GM19438 (cell line): ENCODE results near the gene EYS.

ENCODE experiments used
- ATAC-seq: cut with Tn5 transposase; IDR thresholded peaks from one replicate; pipeline ENCODE4 v1.9.1; 2021; ENCODE audit warnings: low read depth; ENCODE audit not compliant: unreplicated experiment

The EYS gene

GRCh38 chr6:64428186-64428585, 1278.8 kb downstream of the EYS start:
- ATAC-seq: no peak

DNA sequence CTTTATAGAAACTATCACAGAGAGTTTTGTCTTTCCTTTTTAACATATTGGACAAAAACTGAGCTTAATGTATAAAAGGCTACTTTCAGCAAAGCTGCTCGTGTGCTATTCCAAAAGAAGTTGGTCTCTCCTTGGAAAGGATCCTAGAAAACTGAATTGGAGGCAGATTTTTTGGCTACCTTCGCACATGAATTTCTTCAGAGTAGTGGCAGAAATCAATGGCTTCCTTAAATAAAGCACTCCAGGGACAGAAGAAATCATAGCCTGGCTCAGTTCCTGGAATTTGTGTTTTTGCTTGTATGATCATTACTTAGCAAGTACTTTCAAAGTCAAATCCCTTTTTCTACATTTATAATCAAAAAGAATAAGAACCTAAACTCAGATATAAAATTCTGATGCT, 1291.1 kb downstream of the EYS start:
- no peak for ATAC-seq

DNA sequence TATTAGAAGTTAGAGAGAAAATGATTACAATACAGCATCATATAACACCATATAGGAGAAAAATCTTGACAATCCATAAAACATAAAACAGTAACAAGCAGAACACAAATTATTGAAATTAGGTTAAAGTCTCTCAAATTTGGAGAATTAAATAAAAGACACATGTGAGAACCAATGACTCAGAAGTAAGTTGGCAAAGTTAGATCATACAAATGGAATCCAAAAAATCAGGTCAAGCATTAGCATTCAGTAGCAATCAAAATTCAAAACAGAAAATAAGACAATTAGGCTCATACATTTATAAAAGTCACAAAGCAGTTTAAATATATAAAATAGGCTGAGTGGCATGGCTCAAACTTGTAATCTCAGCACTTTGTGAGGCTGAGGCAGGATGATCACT, 1295.8 kb downstream of the EYS start:
- ATAC-seq: no peak

DNA sequence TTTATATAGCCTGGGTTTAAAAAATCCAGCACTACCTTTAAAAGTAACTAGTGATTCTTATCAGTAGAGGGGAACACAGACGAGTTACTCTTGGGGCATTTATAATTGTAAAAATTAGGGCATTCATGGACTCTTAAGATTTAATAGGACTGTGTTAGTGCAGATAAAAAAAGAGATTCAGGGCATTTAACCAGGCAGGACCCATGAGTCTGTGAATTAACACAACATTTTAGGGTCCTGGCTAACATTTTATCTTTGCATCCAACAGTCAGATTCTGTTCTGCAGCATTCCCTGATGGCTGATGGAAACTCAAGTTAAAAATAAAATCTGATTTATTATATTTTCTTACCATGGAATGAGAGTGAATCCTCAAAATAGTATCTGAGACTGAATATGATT, 1297.1 kb downstream of the EYS start:
- no peak for ATAC-seq

DNA sequence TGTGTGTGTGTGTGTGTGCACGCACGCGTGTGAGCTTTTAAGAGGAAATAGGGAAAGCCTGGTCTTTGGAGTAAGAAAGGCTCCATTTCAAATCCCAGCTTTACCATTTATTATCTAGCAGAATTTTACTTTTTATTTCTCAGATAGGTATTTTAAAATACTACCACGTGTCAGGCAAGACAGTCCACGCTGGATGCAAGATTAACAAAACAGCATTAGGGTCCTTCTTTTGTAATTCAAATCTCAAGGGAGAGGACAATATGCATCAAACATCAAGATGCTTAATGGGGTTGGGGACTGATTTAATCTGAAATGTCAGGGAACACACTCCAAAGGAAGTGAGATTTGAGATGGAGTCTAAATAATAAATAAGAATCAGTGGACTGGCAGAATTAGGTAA, 1302.6 kb downstream of the EYS start:
- ATAC-seq: no peak

- no peak for ATAC-seq
These were observed 1323.7 kb downstream of the EYS start for GRCh38 chr6:64383277-64383676.

GRCh38 chr6:64376394-64376793, 1330.6 kb downstream of the EYS start:
- ATAC-seq: no peak

GRCh38 chr6:64357430-64357829, 1349.6 kb downstream of the EYS start:
- no peak for ATAC-seq

- no peak for ATAC-seq
These were observed 1359.6 kb downstream of the EYS start for GRCh38 chr6:64347411-64347810.

DNA sequence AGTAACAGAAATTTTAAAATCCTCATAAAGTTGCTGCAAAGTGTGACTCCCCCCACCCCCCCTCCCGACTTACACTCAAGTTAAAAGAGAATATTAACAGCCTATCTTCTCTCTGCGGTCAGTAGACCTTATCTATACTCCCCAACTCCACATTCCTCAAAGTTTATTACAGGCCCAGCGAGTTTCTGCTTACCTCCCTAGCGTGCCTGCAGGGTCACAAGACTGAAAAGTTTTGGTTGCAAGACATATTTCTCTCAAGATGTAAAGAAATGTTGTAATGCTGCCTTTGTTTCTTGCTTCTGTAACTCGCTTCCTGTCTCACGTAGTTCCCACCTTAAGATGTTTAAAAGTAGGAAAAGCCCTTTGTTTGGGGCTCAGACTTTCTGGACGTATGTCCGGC, 1371.8 kb downstream of the EYS start:
- no peak for ATAC-seq

GRCh38 chr6:64334636-64335035, 1372.4 kb downstream of the EYS start:
- no peak for ATAC-seq

DNA sequence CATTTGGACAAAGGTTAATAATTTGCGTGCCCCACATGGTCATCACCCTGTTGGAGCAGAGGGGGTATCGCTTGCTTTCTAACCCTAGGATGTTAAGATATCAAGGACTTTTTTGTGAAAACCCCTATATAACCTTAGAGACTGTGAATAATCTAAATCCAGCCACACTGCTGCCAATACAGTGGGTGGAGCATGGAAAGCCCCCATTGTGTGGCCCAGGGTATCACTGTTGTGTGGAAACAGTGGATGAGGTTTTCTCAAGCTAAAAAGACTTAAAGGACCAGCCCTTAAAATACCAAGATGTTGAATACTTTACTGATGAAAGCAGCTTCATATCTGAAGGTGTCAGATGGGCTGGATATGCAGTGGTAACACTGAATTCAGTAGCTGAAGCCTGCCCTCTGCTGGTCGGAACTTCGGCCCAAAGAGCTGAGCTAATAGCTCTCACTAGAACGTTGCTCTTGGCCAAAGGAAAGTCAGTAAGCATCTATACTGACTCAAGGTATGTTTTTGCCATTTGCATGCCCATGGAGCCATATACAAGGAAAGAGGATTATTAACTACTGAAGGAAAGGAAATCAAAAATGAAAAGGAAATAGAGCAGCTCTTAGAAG, 1376.2 kb downstream of the EYS start:
- no peak for ATAC-seq

GRCh38 chr6:64326939-64327338, 1380.1 kb downstream of the EYS start:
- no peak for ATAC-seq

DNA sequence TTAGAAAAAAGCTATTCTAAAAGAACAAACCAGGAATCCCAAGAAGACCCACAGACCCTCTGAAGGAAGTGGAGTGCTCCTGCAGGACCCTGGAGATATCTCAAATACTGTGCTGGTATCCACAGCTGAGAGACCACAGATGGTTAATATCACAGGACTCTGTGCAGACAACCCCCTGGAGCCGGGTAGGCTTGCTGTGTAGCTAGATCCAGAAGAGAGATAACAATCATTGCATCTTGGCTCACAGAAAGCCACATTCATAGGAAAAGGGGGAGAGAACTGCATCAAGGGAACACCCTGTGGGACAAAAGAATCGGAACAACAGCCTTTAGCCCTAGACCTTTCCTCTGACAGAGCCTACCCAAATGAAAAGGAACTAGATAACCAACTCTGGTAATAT, 1381.9 kb downstream of the EYS start:
- no peak for ATAC-seq

GRCh38 chr6:64310214-64310613, 1396.8 kb downstream of the EYS start:
- no peak for ATAC-seq

DNA sequence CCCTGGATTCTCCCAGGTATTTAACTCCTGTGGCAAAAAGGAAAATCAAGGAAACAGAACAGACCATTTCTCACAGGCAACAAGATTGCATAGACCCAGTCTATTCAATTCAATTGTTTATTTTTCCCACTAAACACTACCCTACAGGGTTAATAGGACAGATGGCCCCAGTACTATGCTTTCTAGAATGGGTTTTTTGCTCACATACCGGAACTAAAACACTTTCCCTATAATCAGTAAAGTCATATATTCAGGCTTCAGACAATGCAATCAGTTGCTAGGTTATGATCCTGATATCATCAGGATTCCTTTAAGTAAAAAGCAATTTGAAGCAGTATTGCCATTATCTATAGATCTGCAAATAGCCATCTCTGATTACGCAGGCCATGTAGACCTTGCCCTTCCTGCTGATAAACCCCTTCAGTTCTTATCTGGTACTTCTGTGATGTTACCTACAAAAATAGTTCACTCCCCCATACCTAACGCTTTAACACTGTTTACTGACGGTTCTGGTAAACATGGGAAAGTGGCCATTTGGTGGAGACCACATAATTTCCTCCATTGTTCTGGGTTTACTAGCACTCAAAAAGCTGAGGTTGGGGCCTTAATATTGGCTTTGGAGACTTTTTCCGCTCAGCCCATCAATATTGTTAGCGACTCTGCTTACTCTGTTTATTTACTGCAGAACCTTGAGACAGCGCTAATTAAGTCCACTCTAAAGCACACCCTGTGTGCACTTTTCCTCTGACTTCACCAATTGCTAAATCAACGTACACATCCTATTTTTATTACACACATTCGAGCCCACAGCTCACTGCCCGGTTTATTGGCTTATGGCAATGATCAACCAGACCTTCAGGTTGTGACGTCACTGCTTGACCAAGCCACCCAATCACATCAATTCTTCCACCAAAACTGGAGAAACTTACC, 1405.5 kb downstream of the EYS start:
- no peak for ATAC-seq

DNA sequence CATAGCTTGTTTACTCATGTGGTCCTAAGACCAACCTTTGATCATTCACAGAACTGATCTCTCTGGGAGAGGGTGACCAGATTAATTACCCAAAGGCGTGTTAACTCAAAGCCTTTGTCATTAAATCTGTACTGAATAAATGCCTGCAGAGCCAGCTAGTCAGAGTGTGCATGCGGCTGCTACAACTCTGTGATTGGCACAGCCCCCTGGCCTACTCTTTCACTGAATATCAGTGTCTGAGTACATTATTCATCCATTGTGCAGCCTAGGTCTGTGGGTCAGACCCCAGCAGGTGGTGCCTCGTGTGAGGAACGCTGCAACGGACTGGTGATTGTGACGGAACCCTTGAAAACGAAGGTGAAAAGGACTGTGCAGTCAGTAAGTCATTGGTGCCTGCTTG, 1407.8 kb downstream of the EYS start:
- no peak for ATAC-seq

DNA sequence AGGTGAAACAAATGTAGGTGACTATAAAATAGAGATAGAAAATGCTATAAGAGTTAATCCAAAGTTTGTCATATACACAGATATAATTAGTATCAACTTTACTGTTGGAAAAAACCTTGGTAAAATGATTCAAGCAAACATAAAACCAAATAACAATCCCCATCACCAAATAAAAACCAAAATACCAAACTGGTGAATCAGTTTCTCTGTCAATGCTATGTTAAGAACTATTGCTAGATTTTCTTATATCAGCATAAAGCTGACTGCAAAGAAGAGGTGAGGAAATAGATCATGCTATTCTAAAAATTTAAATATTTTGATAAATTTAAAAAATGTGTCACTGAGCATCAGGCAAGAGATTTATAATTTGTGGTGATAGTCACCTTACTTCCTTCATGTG, 1413.0 kb downstream of the EYS start:
- ATAC-seq: no peak

- no peak for ATAC-seq
These were observed 1413.7 kb downstream of the EYS start for GRCh38 chr6:64293298-64293697.

DNA sequence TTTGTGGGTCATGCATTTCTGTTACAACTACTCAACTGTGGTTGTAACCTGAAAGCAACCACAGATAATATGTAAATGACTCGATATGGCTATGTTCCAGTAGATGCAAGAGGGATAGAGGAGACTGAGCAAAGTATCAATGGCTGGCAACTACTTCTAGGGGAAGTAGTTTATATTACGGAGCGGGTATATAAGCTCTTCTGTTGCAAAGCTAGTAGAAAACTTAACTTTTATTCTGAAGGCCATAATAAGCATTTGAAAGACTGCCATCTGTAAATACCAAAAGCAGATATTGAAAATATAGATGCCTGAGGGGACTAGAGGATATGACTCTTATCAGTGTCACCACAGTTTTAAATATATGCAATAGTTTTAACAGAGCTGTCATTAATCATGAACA, 1416.2 kb downstream of the EYS start:
- ATAC-seq: no peak

DNA sequence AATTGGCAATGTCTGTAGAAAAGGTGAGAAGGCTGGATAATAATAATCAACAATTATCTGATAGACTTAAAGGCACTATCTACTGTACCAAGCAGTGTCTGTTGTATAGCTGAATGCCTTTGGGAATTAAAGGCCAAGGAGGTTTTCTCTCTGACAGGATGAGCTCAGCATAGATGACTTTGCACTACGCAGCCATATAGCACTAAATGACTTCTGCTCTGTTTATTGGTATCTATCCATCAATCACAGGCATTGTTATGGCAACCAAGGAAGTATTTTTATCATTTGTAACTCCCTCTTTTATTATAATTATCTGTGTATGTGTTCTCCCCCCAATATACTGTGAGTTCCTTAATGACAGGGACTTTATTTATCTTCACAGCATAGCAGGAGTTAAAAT, 1417.1 kb downstream of the EYS start:
- ATAC-seq: no peak

DNA sequence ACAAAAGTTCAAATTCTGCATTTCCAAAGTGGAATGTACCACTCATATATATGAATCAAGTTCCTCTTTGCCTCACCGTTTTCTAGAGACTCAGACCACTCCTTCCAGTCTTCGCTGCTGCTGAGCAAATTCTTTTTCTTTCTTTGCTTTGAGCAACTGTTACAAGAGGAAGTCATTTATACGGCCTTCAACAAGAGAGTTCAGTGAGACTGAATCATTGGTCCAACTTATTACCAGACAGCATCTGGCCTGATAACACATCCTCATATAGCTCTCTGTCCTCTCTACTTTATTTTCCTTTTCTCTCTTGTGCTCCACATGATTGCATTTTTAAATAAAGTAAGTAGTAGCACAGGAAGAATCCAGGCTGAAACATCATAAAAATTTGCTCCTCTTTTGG, 1418.7 kb downstream of the EYS start:
- ATAC-seq: no peak
